ENCODE results near the gene MED16.

The MED16 gene

DNA sequence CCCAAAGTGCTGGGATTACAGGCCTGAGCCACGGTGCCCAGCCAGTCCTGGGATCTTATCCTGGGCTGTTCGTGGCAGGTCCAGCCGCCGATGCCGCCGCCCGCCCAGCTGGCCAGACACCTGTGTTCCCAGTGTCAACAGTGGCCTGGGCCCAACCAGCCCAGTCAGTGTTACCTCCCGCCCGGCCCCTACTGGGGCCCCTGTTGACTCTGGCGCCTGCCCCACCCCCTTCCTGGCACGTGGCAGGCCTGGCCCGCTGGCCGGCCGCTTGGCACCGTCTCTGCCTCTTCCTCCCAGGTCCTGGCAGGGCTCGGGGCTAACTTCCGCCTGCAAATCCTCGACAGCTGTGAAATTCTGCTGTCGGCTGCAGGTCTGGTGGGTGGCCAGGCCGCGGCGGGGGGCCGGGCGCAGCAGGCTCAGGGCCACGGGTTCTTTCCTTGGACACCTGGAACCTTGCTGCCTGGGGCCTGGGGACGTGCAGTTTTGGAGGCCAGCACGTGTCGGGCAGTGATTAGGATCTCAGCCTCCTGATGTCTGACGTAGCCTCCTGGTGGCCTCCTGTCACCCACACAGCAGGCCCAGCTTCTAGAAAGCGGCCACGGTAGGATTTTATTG, 42.0 kb upstream of the MED16 start:
- Histone ChIP-seq H3K9me3 (ENCODE audit: control insufficient read depth, low read length) (no peaks in the 10 kb centered on the region), H3K4me3 (ENCODE audit: extremely low read depth, insufficient read depth, low read length, poor library complexity, severe bottlenecking) (no peak overlapping the region), H3K4me1 (ENCODE audit: control insufficient read depth, insufficient read depth, low read length, poor library complexity, severe bottlenecking) (peaks cover 28% of the 10 kb centered on the region), H3K36me3 (ENCODE audit: control insufficient read depth, insufficient read depth, low read length) (peaks cover 87% of the 10 kb centered on the region), H3K27ac (ENCODE audit: low read depth, low read length, severe bottlenecking) (peak overlapping the region; percentile 23)
- 93 to 96% methylated on average over 20 to 30 of the region's 31 CpGs for WGBS, 2 experiments (ENCODE audit: insufficient coverage in 2 of 2)

DNA sequence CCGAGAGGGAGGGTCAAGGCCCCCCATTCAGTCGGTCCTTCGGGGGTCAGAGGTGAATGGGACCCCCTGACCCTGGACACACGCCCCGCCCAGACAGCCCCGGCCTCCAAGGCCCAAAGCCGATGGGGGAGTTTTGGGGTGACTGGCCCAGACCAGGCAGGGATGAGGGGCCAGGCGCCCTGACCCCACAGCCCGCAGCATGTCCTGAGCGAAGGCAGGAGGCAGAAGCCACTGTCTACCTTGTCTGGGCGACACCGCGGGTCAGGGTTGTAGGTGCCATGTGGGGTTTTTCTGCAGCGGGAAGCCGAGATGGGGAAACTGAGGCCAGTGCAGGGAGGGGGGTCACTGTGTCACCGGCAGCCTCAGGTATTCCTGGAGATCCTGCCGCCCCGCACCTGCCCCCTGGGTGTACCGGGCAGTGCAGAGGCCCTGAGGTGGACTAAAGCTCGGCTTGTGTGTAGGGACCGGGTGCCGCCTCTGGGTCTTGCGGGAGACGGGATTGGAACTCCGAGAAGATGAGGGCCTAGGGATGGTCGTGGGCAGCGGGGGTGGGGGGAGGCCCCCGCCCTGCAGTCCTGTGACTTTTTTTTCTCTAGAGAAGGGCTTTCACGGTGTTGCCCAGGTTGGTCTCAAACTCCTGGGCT, 41.3 kb upstream of the MED16 start:
- Histone ChIP-seq H3K27ac (ENCODE audit: low read depth, low read length, severe bottlenecking) (peak overlapping the region; percentile 23), H3K36me3 (ENCODE audit: control insufficient read depth, insufficient read depth, low read length) (peaks cover 87% of the 10 kb centered on the region), H3K4me3 (ENCODE audit: extremely low read depth, insufficient read depth, low read length, poor library complexity, severe bottlenecking) (no peak overlapping the region), H3K4me1 (ENCODE audit: control insufficient read depth, insufficient read depth, low read length, poor library complexity, severe bottlenecking) (peaks cover 26% of the 10 kb centered on the region), H3K9me3 (ENCODE audit: control insufficient read depth, low read length) (no peaks in the 10 kb centered on the region)
- WGBS, 2 experiments (ENCODE audit: insufficient coverage in 2 of 2) = 89 to 92% methylated on average over 20 to 29 of the region's 29 CpGs

DNA sequence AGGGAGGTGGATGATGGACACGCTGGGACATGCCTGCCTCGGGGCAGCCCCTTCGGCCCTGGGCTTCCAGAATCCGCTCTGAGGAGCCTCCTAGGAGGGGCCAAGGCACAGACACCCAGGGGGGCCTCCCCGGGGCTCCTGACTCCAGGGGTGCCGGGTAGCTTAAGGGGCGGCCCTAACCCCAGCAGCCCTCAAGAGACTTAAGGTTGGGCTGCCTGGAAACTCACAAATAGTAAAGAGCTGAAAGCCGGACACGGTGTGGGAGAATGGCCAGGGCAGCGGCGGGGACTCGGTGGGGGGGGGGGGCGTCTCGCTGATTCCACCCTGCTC, 40.5 kb upstream of the MED16 start:
- H3K4me1 ChIP-seq (ENCODE audit: control insufficient read depth, insufficient read depth, low read length, poor library complexity, severe bottlenecking) = peaks cover 26% of the 10 kb centered on the region
- H3K36me3 ChIP-seq (ENCODE audit: control insufficient read depth, insufficient read depth, low read length) = peaks cover 86% of the 10 kb centered on the region
- 60 to 70% methylated on average over 7 to 12 of the region's 14 CpGs for WGBS, 2 experiments (ENCODE audit: insufficient coverage in 2 of 2)
- H3K27ac ChIP-seq (ENCODE audit: low read depth, low read length, severe bottlenecking) = peak overlapping the region; percentile 90
- H3K9me3 ChIP-seq (ENCODE audit: control insufficient read depth, low read length) = no peaks in the 10 kb centered on the region
- no peak overlapping the region for H3K4me3 ChIP-seq (ENCODE audit: extremely low read depth, insufficient read depth, low read length, poor library complexity, severe bottlenecking)

DNA sequence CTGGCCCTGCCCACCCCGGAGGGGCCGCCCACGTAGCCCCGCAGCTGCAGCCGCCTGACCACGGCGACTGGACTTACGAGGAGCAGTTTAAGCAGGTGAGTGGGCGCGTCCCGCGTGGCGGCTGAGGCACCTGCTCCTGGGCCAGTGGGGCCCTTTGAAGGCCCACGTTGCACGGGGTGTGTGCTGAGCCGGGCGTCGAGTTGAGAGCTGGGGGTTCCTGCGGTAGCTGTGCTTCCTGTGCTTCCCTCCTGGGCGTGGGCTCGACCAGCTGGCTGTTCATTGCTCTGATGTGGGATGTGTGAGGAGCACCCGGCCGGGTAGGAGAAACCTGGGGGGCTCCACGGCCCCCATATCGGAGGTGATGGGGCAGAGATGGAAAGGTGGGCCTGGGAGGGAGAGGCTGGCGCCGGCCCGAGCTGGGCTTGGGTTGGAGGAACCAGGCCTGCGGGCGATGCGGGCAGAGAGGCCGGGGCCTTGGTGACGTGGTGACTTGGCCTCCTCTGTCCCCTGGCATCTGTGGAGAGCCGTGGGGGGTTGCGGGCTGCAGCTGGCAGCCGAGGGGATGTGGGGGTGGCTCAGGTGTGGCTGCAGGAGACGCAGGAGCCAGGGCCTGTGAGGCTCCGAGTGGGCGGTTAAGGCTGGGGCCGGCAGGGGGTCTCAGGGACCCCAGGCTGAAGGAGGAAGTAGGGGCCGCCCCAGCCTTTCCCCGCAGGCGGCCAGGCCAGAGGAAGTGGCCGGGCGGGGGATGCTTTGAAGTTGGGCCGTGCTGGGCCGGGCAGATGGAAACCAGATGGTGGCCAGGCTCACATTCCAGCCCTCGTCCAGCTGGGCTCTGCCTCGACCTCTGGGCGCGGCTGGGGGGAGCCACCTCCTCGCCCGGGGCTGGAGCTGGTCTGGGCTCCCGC, 39.9 kb upstream of the MED16 start:
- no peak overlapping the region for H3K4me3 ChIP-seq (ENCODE audit: extremely low read depth, insufficient read depth, low read length, poor library complexity, severe bottlenecking)
- no peaks in the 10 kb centered on the region for H3K9me3 ChIP-seq (ENCODE audit: control insufficient read depth, low read length)
- WGBS, 2 experiments (ENCODE audit: insufficient coverage in 2 of 2) = 57 to 67% methylated on average over 41 to 42 of the region's 54 CpGs

DNA sequence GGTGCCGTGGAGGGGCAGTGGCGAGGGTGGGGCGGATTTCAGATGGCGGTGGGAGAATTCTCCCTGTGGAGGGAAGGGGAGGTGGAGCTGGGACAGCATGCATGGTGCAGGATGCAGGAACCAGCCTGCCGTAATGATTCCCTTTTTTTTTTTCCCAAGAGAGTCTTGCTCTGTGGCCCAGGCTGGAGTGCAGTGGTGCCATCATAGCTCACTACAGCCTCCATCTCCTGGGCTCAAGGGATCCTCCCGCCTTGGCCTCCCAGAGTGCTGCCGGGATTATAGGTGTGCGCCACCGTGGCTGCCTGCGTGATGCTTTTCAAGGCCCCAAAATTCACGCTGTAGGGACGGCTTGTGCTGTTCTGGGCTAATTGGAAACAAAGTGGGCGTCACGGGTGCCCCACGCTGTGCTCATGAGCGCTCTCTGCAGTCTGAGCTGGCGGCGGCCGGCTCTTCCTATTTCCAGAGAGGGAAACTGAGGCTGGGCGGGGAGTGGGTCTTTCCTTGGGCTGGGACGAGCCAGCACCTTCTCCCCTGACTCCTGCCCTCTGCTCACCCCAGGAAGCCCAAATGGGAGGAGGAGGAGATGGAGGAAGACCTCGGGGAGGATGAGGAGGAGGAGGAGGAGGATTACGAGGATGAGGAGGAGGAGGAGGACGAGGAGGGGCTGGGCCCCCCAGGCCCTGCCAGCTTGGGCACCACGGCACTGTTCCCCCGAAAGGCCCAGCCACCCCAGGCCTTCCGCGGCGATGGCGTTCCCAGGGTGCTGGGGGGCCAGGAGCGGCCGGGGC, 39.1 kb upstream of the MED16 start:
- Histone ChIP-seq H3K4me3 (ENCODE audit: extremely low read depth, insufficient read depth, low read length, poor library complexity, severe bottlenecking) (no peak overlapping the region), H3K36me3 (ENCODE audit: control insufficient read depth, insufficient read depth, low read length) (peaks cover 81% of the 10 kb centered on the region), H3K9me3 (ENCODE audit: control insufficient read depth, low read length) (no peaks in the 10 kb centered on the region), H3K4me1 (ENCODE audit: control insufficient read depth, insufficient read depth, low read length, poor library complexity, severe bottlenecking) (peaks cover 22% of the 10 kb centered on the region), H3K27ac (ENCODE audit: low read depth, low read length, severe bottlenecking) (peak overlapping the region; percentile 90)
- 87 to 92% methylated on average over 24 to 30 of the region's 32 CpGs for WGBS, 2 experiments (ENCODE audit: insufficient coverage in 2 of 2)

More for the DNA sequence above, 39.9 kb upstream of the MED16 start:
- peaks cover 22% of the 10 kb centered on the region for H3K4me1 ChIP-seq (ENCODE audit: control insufficient read depth, insufficient read depth, low read length, poor library complexity, severe bottlenecking)
- H3K36me3 ChIP-seq (ENCODE audit: control insufficient read depth, insufficient read depth, low read length) = peaks cover 86% of the 10 kb centered on the region
- H3K27ac ChIP-seq (ENCODE audit: low read depth, low read length, severe bottlenecking) = peak overlapping the region; percentile 90

DNA sequence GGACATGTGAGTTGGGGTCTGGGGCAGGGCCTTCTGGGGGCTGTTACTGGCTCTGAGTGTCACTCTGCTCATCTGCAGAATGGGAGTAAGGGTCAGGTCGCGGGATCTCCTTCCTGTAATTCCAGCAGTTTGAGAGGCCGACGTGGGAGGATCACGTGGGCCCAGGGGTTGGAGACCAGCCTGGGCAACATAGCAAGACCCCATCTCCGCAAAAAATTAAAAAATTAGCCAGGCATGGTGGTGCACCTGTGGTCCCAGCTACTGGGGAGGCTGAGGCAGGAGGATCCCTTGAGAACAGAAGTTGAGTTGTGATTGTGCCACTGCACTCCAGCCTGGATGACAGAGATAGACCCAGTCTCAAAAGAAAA, 36.9 kb upstream of the MED16 start:
- 86 to 98% methylated on average over 6 of the region's 6 CpGs for WGBS, 2 experiments (ENCODE audit: insufficient coverage in 2 of 2)
- H3K4me1 ChIP-seq (ENCODE audit: control insufficient read depth, insufficient read depth, low read length, poor library complexity, severe bottlenecking) = peaks cover 22% of the 10 kb centered on the region
- no peak overlapping the region for H3K4me3 ChIP-seq (ENCODE audit: extremely low read depth, insufficient read depth, low read length, poor library complexity, severe bottlenecking)
- no peaks in the 10 kb centered on the region for H3K9me3 ChIP-seq (ENCODE audit: control insufficient read depth, low read length)
- H3K27ac ChIP-seq (ENCODE audit: low read depth, low read length, severe bottlenecking) = no peak overlapping the region
- H3K36me3 ChIP-seq (ENCODE audit: control insufficient read depth, insufficient read depth, low read length) = peaks cover 64% of the 10 kb centered on the region

DNA sequence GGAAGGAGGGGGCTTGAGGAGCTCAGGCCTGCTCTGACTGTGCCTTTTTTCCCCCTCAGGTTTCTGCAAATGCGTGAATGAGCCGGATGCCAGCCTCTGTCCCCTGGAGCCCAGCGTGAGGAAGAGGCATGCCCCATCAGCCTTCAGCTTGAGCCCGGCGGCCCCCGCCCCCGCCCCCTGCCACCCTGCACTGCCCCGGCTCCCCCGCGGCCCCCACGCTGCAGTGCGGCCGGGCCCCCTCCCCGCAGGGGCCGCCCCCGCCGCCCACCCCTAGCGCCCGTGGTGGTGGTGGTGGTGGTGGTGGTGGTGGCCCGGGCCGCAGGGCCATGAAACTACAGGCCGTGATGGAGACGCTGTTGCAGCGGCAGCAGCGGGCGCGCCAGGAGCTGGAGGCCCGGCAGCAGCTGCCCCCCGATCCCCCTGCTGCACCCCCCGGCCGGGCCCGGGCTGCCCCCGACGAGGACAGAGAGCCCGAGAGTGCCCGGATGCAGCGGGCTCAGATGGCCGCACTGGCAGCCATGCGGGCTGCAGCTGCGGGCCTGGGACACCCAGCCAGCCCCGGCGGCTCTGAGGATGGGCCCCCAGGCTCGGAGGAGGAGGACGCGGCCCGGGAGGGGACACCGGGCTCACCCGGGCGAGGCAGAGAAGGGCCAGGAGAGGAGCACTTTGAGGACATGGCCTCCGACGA, 36.4 kb upstream of the MED16 start:
- WGBS, 2 experiments (ENCODE audit: insufficient coverage in 2 of 2) = 97 to 98% methylated on average over 27 to 29 of the region's 51 CpGs
- no peak overlapping the region for H3K4me3 ChIP-seq (ENCODE audit: extremely low read depth, insufficient read depth, low read length, poor library complexity, severe bottlenecking)
- peaks cover 59% of the 10 kb centered on the region for H3K36me3 ChIP-seq (ENCODE audit: control insufficient read depth, insufficient read depth, low read length)
- peaks cover 19% of the 10 kb centered on the region for H3K4me1 ChIP-seq (ENCODE audit: control insufficient read depth, insufficient read depth, low read length, poor library complexity, severe bottlenecking)
- no peak overlapping the region for H3K27ac ChIP-seq (ENCODE audit: low read depth, low read length, severe bottlenecking)
- H3K9me3 ChIP-seq (ENCODE audit: control insufficient read depth, low read length) = no peaks in the 10 kb centered on the region

DNA sequence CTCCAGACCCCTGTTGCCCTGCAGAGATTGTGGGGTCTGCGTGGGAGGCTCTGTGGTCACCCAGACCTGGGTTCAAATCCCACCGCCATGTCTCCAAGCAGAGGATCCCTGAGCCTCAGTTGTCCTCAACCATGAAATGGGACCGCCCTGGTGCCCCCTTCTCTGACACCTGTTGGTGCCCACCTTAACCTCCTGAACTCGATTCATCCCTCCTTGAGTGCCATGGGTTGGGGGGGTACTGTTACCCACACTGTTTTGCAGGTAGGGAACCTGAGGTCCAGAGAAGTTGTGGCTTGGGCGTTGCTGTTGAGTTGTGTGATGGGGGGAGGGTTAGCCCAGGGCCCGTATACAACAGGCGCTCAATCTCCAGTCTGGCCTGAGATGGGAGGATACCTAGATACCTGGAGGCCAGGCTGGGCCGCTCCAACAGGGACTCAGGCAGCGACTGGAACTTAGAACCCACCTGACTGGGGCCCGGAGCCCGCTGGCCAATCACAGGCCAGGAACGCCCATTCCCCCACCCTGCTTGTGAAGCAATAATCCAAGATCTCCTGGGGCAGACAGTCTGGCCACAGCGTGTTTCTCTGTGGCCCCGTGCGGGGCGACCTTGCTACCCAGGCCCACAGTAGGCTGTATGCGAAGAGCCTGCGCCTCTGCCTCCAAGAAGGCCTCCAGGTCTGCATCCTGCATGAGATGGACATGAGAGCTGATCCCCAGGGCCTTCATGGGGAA, 35.6 kb upstream of the MED16 start:
- no peak overlapping the region for H3K4me3 ChIP-seq (ENCODE audit: extremely low read depth, insufficient read depth, low read length, poor library complexity, severe bottlenecking)
- H3K27ac ChIP-seq (ENCODE audit: low read depth, low read length, severe bottlenecking) = peak overlapping the region; percentile 86
- no peaks in the 10 kb centered on the region for H3K9me3 ChIP-seq (ENCODE audit: control insufficient read depth, low read length)
- peaks cover 16% of the 10 kb centered on the region for H3K4me1 ChIP-seq (ENCODE audit: control insufficient read depth, insufficient read depth, low read length, poor library complexity, severe bottlenecking)
- 90 to 92% methylated on average over 13 to 18 of the region's 18 CpGs for WGBS, 2 experiments (ENCODE audit: insufficient coverage in 2 of 2)
- peaks cover 52% of the 10 kb centered on the region for H3K36me3 ChIP-seq (ENCODE audit: control insufficient read depth, insufficient read depth, low read length)

DNA sequence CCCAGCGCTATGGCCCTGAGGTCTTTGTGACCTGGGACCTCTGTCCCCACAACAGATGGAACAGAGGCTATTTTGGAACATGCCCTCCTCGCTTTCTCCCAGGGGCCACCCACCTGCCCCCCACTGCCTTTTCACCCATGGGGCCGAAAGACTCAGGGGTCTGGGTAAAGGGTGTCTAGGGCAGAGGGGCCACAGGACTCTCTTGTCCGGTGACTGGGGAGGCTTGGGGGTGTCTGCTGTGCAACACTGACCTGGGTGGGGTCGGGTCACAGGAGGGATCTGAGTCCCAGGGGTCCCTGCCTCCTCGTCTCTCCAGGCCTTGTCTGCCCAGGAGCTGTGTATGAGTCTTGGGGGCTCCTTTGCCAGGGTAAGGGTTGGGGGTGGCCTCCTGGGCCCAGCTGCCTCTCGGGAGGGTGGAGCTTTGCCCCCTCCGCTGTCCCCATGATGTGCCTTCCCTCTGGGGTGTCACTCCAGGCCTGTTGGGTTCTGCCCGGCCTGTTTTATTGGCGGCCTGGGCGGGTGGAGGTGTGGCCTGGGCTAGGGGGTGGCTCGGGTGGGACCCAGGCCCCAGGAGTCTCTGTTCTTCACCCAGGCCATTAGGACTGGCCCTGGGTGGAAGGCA, 34.9 kb upstream of the MED16 start:
- peak overlapping the region; percentile 99 for H3K4me3 ChIP-seq (ENCODE audit: extremely low read depth, insufficient read depth, low read length, poor library complexity, severe bottlenecking)
- no peaks in the 10 kb centered on the region for H3K9me3 ChIP-seq (ENCODE audit: control insufficient read depth, low read length)
- H3K36me3 ChIP-seq (ENCODE audit: control insufficient read depth, insufficient read depth, low read length) = peaks cover 49% of the 10 kb centered on the region
- H3K4me1 ChIP-seq (ENCODE audit: control insufficient read depth, insufficient read depth, low read length, poor library complexity, severe bottlenecking) = peaks cover 10% of the 10 kb centered on the region
- 63 to 85% methylated on average over 6 to 8 of the region's 12 CpGs for WGBS, 2 experiments (ENCODE audit: insufficient coverage in 2 of 2)
- peak overlapping the region; percentile 86 for H3K27ac ChIP-seq (ENCODE audit: low read depth, low read length, severe bottlenecking)

Data from mesodermal cell (in vitro differentiated cells).